Lower leg skin (tissue), 3 donors: ENCODE results near the gene HCN2.
"Not testable (repeated sequence)": the region's sequence is repeated elsewhere in the genome, so short reads cannot be mapped to it uniquely, and the experiment has no call there.

Experiments used
- CTCF ChIP-seq, 3 donors: fragments of 450-650 bp; IDR thresholded peaks; one replicate each; pipeline ENCODE4 v1.5.1; 2016; ENCODE audit warnings: antibody characterized with exemption in 3 of 3, mild to moderate bottlenecking in 3 of 3, moderate library complexity in 2 of 3
- POLR2A ChIP-seq, 2 donors: fragments of 450-650 bp; IDR thresholded peaks; one replicate each; pipeline ENCODE4 v1.6.1; 2016 to 2017; ENCODE audit warnings: antibody characterized with exemption in 2 of 2, mild to moderate bottlenecking in 1 of 2, moderate library complexity in 1 of 2

GRCh38 chr19:621191-621590 lies 31.5 kb downstream of the HCN2 start:
- not testable (repeated sequence) for TF ChIP-seq CTCF, POLR2A (IDR thresholded peaks at IDR 0.05)
